ENCODE measurements around the gene CENPU. TPM values are rescaled to one million over a fixed set of nuclear protein-coding genes. Genes with fewer than 3 reads are reported as not detected.

Gene CENPU
- total RNA-seq, 1 experiment from 2014 or later: 31.3 TPM

- Histone ChIP-seq H2AFZ (ENCODE audit: low read length) (no peak overlapping the region), H3K9me3 (ENCODE audit: low read length) (no peaks in the 10 kb centered on the region), H3K4me1 (ENCODE audit: low read length) (peaks cover 44% of the 10 kb centered on the region), H4K20me1 (ENCODE audit: insufficient read depth, low read depth, low read length) (no peaks in the 10 kb centered on the region), H3K36me3 (ENCODE audit: insufficient read depth, low read length) (0 out of 2 replicates have a peak, but pooled peaks cover 2% of the 10 kb centered on the region), H3K4me2 (ENCODE audit: low read depth, low read length, poor library complexity, severe bottlenecking) (no peak overlapping the region), H3K4me3 (ENCODE audit: low read length) (no peak overlapping the region), H3K9ac (ENCODE audit: low read length) (no peak overlapping the region), H3K27ac (ENCODE audit: low read length) (no peak overlapping the region), H3K27me3 (ENCODE audit: low read length) (no peaks in the 10 kb centered on the region), H3K79me2 (ENCODE audit: low read length) (peaks cover 91% of the 10 kb centered on the region), H3K9me2 (replicated peaks; ENCODE audit: insufficient read depth, low read length) (no peaks in the 10 kb centered on the region)
- no peak for DNase-seq
These were observed 89.2 kb downstream of the CENPU start for GRCh38 chr4:184644553-184645307.

Other genes with a start within 250 kb of the CENPU start
- 12.2 and 22.5 TPM in 2 replicates for gene CASP3, start 84.6 kb downstream of the CENPU start, total RNA-seq (2014; rRNA removed; shearing (Covaris generic); ENCODE audit: low replicate concordance)
- 10.4 and 35.2 TPM in 2 replicates for gene PRIMPOL, start 84.4 kb downstream of the CENPU start, total RNA-seq (2014; rRNA removed; shearing (Covaris generic); ENCODE audit: low replicate concordance)
- 1.4 and 3.1 TPM in 2 replicates for gene ACSL1, start 91.9 kb upstream of the CENPU start, total RNA-seq (2014; rRNA removed; shearing (Covaris generic); ENCODE audit: low replicate concordance)

Data from Karpas-422 (cell line).